NK-92 (cell line): ENCODE data around the gene S100A6.

ENCODE experiments used
- DNase-seq: peaks from one replicate; lab custom pipeline; 2025; ENCODE audit not compliant: unreplicated experiment; lab: John Stamatoyannopoulos, UW

S100A6 gene

DNA sequence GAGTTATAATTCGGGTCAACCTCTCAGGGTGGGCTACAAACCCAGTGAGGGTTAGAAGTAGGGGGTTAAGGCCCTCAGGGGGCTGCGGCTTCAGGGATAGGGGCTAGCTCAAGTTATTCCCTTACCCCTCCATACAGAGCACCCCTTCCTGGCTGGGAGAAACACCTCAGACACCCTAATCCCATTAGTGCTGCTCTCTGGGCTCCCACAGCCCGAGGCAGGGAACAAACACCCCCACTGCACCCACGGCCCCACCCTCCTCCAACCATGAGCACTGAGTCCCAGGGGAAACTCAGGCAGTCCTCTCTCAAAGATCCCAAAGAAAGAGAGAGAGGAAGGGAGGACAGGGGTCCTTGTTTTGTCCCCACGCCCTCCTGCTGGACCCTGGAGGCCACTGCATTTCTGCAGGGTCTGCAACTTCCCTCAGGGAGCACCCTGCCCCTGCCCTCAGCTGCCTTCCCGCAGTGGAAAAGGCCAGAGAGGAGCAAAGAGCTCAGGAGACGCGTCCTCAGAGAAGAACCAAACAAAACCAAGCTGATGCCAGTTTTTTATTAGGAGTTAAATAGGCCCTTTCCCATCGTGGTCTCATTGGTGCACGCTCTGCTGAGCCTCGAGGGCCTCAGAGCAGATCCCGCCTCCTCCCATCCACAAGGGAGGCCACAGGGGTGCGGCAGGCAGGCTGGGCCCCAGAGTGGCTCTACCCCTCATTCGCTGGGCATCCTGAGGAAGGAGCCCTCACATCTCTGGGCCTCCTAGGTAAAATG lies 11.2 kb upstream of the S100A6 start:
- no peak for DNase-seq

DNA sequence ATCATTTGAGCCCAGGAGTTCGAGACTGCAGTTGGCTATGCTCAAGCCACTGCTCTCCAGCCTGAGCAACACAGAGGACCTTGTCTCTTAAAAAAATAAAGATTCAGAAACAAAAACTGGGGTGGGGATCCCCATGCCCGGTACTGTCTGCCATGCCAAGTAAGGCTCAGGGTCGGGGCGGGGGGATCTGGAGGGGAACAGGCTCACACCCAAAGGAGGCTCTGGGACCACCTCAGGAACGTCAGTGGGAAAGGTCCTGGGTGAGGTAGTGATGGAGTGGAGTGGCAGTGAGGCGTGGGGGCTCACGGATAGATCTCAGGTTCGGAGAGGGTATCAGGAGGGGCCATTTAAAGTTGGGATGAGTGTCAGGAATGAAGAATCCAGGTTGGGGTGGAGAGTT lies 10.6 kb upstream of the S100A6 start:
- no peak for DNase-seq

DNA sequence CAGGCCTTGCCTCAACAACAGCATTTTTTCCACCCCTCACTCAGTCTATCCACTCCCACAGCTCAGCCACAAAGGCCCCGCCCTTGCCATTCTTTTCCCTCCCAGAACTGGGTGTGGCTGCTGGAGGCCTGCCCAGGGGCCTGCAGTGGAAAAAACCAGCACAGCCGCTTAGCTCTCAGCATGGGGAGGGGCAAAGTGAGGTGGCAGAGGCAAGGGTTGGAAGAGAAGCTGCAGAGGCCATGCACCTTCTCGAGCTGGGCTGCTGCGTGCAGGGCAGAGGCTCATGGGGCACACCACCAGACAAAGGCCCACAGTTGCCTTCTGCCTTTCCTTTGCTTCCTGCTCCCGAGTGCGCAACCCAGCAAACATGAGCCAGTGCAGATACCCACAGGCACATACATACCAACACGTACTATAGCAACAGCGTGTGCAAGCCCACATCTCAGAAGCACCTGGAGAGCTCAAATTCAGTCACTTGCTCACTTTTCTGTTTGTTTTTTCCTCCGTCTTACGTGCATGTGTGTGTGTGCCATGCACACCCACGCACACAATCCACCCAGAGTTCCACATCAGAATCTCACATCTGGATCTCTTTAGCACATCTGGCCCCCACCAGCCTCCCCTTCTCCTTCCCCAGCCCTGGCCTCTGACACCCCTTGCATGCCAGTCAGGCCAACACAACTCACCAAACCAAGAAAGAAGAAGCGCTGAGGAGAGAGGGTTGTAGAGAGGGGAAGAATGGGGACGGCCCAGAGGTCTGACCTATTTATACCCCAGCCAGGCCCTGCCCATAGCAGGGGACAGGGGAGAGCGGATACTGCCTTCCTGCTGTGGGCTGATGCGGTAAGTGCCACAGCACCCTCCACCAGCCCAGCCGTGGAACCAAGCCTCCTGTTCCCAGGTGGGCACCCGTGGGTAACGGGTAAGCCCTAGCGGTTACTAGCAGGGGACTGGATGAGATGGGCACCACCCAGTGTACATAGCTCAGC lies 9.6 kb upstream of the S100A6 start, which contains the start of gene S100A4:
S100A4 (minus strand) TSS at position 740 of the 989 bp plus-strand sequence. CDS start 1,012 bp downstream, outside the sequence.
- no peak for DNase-seq

DNA sequence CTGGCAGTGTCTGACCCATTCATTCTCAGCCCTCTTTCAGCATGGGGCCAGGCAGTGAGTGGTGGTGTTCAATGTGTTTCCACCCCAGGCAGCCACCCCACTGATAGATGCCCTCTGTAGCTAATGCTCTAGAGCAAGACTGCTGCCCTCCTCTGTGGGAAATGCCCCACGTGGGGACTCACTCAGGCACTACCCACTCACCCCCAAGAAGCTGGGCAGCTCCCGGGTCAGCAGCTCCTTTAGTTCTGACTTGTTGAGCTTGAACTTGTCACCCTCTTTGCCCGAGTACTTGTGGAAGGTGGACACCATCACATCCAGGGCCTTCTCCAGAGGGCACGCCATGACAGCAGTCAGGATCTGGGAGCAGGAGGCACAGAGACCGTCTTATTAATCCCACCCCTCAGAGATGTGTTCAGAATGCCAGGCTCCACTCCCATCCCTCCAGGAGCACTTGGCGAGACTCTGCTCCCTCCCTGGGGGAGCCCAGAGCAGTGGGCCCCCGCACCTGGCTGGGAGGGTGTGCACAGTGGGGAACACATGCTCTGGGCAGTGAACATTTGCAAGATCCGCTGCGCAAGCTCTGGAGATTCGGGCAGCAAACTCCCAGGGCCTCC lies 8.8 kb upstream of the S100A6 start:
- no peak for DNase-seq

DNA sequence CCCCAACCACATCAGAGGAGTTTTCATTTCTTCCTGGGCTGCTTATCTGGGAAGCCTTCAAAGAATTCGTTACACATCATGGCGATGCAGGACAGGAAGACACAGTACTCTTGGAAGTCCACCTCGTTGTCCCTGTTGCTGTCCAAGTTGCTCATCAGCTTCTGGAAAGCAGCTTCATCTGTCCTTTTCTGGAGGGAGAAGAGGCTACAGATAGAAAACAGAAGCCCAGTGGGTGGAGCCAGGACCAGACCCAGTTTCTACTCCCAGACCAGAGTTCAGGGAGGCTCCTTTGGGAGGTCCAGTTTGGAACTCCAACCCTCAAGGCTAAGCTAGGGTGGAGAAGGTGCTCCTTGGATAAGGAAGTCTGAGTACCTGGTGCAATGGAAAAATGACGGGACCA lies 7.9 kb upstream of the S100A6 start:
- no peak for DNase-seq

DNA sequence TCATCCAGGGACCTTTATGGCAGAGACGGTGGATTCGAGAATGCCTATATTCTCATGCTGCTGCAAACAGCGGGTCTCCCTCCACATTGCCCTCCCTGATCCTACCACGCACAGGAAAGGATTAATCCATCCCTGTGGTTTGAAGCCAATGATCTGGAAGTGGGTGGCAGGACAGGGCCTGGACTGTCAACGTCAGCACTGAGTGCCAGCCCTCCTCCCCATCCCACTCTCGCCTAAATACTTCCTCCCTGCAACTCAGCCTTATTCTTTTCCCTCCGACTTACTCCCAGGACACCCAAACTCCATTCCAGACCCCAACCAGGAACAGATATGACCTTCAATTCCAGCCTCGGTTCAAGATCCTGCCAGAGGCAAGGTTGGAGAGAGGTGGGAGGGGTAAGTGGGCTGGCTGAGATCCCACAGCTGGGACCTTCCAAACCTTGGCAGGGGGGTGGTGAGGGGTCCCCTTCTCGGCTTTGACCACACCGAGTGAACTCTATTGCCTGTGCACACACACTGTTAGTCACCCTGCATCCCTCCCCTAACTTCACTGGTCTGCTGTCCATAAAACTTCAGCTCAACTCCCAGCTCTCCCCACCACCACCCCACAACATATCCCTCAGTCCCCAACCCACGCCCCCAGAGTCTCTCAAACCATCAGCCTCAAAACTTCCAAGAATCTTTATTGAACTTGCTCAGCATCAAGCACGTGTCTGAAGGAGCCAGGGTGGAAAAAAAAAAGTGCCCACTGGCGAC lies 7.3 kb upstream of the S100A6 start:
- DNase-seq = no peak

DNA sequence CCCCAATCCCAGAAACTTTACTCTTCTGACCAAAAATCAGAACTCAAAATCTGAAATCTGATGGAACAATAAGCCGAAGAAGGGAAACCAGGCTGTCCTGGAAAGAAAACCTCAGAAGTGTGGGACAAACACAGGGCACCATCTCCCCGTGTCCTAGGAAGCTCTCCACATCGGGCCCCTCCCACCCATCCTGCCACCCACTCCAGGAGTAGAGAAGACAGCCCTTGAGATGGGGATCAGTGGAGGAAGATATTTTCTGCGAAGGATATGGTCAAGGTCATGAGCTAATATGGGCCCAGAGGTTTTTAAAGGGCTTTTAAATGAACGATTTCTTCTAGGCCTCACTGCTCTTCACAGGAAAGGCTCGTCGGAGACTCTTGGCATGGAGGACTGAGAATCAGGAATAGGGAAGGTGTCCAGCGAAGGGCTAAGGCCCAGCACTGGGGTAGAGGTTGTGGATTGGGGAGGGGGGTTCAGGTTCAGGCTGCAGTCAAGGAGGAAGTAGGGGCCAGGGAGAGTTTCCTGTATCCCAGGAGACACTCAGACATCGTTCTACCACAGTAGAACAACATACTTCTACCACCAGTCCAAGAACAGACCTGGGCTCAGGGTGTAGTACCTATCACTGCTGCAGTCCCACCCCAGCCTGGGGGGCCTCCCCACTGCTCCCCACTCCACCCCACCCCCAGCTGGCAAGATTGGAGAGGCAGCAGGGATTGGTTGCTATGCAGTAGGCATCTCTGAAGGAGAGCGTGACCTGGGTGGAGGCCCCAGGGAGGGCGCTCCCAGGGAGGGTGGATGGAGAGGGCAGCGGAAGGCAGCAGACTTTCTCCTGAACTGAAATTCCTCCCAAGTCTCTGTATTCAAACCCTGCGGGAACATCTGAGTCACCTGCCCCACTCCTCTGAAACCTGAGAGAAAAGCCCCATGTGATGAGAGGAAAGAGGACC lies 6.1 kb upstream of the S100A6 start:
- no peak for DNase-seq

DNA sequence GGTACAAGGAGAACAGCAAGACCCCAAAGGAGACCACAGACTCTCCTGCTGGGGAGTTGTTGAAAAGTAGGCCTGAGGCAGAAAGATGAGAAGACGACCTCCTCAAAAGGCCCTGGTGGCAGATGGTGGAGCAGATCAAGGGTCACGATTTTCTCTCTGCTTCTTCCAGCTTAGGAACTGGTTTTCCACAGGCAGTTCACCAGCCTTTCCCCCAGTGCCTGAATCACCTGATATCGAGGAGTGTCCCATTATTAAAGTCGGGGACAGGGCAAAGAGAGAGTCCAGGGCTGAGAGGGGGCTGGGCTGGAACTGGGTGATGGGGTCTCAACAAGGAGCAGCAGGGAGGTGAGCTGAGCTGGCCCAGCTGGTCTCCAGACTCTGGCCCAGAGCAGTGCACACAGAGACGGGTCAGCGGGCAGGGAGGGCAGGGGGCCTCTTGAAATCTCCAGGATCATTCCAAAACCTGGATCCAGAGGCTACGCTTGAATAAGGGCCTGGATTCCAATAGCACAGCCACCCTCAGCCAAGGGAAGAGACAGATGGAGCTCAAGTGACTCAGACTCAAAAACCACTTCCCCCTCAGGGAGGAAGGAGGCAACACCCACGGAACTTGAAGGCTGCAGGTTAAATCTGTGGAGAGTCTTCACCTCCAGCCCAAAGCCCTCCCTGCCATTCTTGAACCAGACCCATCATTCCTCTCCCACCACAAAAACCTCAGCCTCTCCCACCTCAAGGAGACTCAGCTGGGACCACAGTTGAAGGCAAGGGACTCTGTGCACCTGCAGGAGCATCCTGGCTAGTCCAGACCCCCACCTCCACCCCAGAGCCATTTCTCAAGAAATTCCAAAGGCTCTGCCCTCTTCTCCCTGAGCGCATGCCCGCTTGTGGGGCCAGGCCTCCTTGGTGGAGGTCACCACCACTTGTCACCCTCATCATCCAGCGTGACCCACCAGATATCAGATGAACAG lies 4.9 kb upstream of the S100A6 start, which contains the start of gene S100A5:
S100A5 (minus strand) TSS at position 541 of the 968 bp plus-strand sequence. CDS start 743 bp downstream, outside the sequence.
- no peak for DNase-seq

DNA sequence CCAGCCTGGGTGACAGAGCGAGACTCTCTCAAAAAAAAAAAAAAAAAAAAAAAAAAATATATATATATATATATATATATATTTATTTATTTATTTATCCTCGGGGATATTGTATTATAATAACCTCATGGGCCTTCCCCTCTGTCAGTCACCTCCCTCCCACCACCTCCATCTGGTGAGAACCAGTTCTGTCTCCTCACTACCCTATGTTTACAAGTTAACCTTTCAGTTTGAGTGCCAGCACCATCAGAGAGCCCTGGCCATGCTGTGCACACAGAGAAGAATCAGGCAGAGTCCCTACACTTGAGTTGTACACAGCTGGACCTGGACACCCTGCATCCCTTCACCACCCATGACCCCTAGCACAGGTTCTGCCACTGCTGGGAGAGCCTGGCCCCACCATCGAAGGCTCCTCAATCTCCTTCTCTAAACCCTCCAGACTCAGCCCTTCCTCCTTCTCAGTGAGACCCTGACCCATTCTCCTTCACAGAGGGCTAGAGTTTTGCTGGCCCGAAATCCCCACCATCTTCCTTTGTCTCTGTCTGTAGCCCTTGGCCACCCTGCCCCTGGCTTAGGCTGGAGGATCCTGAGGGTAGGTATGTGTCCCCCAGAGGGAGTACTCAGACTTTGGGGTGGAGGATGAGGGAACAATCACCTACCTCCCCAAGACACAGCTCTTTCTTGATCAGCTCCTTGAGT lies 3.8 kb upstream of the S100A6 start:
- no peak for DNase-seq

DNA sequence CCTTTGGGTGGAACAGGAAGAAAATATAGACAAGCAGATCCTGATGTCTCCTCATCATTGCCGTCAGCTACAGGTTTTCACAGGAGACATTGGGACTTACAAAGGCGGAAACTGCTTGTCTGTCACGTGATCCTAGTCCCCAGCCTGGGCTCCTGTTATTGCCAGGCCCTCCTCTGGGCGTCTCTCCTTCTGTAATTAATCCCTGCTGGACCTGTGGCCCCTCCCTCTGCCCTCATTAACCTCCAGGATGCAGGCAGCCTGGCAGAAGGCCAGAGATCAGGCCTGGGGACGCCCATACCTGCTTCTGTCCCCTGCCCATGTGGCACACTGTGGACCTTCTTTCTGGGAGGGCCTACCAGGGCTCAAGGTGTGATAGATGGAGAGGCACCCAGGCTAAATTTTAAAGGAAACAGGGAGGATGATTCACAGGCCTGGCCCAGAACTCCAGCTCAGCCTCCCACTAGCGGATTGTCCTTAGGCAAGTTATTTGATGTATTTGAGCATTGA lies 2.6 kb upstream of the S100A6 start:
- no peak for DNase-seq

DNA sequence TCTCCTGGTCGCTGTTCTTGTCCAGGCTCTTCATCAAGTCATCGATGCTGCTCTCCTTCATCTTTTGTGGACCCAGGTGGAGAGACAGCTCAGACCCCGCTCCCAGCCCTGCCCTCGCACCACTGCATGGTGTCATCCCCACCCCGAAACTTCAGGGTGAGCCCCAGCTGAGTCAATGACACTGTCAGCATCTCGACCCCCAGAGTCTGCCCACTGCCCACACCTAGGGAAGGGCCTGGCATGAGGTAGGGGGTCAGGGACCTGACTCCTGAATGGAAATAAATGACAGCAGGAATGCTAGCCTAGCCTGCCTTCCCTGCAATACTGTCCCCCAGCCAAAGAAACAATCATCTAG lies 1.6 kb upstream of the S100A6 start:
- no peak for DNase-seq

DNA sequence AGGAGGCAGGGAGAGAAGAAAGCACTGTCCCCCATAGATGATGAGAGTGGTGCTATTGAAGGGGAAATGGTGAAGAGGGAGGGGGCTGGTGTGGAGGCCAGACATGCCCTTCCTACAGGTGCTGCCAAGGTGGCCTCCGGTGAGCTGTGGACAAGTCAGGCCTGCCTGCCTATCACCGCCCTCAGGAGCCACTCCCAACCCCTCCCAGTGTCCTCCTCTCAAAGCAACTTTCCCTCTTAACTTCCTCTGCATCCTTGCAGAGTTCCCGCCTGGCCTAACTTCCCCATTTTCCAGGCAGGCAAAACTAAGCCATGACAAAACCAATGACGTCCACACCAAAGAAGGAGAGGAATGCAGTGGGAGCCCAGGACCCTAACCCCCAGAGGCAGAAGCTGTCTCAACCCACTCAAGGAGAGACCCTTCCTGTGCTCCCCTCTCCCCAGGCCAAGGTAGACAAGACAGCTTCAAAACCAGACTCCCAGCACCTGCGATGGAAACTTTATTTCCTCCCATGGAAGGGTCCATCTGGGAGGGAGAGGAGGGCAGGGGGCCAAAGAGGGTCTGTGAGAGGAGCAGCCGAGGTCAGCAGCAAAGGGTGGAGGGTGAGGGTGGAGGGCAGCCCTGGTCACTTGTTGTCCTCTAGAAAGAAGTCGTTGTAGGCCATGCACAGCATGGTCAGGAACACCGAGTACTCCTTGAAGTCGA lies 1.0 kb upstream of the S100A6 start:
- no peak for DNase-seq

DNA sequence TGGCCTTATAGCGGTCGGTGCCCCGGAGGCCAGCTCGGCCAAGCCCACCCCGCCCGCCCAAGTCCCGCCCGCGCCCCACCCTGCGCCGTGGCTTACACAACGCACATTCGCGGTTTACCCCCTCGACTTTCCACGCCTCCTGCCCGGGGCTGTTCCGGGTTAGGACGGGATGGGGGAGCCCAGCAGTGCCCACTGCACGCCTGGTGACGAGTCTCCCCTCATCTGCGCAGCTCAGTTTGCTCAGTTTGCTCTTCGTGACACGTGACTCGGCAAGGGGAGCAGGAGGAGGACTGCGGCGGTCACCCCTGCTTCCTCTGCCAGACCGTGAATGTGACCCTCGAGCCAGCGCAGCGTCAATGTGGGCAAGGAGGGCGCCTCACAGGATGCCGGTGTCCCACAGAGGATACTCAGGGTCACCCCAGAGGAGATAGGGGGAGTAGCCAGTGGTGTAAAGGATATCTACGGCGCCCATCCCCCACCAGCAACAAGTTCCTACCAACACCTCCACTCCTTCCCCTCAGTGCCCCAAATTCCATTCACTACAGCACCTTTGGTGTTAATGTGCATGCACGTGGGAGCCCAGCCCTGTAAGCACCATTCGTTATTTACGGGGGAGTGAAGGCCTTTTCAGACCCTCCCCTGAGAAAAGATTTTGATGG lies 350 bp upstream of the S100A6 start:
- no peak for DNase-seq

DNA sequence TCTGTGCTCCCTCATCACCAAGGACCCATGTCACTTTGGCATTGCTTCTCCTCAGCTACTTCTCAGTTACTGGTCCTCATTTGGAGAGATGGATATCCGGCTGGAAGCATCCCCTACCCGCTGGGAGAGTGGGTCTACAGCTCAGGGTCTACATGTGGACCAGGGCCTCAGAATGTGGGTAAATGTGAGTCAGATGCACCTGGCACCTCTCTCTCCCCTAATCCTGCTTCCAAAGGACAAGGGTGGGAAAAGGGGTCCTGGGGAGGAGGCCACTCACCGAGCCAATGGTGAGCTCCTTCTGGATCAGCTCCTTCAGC lies 908 bp downstream of the S100A6 start:
- no peak for DNase-seq

DNA sequence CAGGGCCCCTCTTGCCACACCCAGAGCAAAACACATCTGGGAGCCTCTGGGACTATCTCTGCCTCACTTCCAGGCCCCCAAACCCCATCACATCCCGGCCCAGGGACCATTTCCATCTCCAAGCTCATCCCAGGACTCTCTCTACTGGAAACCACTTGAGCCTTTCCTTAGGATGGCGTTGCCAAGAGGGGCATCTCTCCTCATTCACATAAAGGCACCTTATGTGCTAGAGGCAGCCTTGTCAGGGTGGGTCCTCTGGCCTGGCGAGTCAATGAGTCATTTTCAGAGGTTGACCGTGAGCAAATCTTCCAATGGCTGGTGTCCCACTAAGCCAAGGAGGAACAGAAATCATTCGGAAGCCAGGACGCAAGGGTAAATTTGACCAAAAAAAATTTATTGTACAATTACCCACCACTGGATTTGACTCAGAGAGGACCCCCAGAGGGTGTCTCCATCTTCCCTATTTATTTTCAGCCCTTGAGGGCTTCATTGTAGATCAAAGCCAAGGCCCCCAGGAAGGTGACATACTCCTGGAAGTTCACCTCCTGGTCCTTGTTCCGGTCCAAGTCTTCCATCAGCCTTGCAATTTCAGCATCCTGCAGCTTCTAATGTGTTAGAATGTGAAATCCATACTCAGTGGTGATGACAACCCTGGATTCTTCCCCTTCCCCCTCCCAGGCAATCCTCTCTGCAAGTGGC lies 1.4 kb downstream of the S100A6 start:
- DNase-seq = no peak

DNA sequence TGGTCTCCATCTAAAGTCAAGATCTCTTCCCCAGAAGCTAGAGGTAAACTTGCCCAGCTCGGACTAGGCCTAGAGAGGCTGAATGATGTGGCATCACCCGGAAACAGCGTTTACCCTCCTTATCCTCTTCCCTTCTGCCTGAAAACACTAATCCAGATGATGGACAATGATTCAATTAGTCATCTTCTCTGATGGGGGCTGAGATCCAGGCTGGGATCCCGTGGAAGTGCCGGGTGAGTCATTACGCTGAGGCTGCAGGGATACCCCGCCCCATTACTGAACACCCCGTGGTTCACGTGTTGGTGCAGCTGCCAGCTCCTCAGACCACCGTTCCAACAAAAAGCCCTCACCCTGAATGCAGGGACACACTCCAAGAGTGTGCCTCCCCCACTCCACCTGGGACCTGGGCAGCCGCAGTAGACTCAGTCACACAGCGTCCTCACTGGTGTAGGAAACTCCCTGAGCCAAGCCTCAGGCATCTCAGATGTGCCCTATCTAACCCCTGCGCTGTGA lies 2.0 kb downstream of the S100A6 start:
- DNase-seq = no peak
